ENCODE results near the gene NUTF2.
"Not testable (repeated sequence)": the region's sequence is repeated elsewhere in the genome, so short reads cannot be mapped to it uniquely, and the experiment has no call there.

NUTF2 gene

DNA sequence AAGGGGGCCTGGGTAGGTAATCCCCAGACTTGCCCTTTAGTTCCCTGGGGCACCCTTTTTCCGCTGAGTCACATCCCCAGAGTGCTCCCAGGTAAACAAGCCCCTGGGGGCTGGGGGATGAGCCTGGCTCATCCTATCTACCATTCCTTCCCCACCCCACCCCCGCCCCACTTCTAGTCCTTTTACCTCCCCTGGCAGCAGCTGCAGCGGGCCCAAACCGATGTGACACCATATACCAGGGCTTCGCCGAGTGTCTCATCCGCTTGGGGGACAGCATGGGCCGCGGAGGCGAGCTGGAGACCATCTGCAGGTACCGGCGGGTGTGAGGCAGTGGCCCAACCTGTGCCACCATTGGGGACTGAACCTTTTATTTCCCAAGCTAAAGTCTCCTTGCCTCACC lies 38.8 kb downstream of the NUTF2 start:
- DNase-seq (ENCODE audit: low read depth in 2 of 2): no peak

DNA sequence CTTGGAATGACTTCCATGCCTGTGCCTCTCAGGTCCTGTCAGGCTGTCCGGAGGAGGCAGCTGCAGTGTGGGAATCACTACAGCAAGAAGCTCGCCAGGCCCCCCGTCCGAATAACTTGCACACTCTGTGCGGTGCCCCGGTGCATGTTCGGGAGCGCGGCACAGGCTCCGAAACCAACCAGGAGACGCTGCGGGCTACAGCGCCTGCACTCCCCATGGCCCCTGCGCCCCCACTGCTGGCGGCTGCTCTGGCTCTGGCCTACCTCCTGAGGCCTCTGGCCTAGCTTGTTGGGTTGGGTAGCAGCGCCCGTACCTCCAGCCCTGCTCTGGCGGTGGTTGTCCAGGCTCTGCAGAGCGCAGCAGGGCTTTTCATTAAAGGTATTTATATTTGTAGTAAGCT lies 39.2 kb downstream of the NUTF2 start:
- DNase-seq (ENCODE audit: low read depth in 2 of 2): no peak

DNA sequence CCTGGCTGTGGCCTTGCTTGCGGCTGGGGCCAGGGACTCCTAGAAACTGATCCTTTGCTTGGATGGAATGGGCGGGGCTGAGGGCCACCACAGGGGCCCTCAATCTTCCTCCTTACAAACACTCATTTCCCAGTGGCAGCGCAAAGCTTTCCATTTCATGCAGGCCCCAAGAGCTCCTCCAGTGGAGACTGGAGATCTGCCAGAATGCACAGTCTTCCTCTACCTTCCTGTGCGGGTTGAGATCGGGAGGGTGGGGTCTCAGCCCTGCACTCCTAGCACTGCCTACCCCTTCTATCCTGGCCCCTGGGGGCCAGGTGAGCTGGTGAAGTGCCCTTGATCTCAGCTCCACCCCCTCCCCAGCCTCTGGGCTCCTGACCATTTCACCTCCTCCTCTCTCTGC lies 39.7 kb downstream of the NUTF2 start:
- DNase-seq (ENCODE audit: low read depth in 2 of 2): no peak

DNA sequence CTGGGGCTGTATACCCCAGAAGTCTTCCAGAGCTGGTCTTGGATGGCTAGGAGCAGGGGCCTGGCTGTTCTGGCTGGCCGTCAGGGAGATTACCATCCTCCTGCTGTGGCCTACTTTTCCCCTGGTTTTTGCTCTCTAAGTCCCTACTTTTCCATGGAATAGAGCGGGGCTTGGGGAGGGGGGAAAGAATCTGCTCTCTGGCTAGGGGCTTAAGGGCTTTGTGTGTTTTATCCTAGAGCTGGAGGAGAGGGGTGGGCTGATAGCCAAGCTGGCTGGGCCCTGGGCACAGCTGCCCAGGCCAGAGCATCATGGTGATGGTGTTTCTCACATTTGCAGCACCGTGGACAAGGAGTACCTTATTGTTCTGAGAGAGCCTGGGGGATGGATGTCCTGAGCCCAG lies 41.6 kb downstream of the NUTF2 start:
- DNase-seq (ENCODE audit: low read depth in 2 of 2): no peak

DNA sequence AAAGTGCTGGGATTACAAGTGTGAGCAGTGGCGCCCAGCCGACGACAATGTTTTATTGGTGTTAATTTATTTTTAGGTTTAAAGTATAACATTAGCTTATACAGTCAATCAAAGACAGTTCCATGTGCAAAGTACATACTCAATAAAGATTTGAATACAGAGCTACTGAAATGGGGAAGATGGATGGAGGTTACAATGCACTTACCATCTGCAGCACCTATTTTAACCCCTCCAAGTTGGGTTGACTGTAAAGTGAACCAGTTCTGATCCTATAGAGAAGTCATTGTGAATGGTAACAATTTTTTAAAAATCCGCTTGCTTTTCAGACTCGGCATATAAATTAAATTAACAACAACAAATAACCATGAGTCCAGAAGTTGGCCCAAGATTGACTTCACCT lies 45.6 kb downstream of the NUTF2 start:
- DNase-seq (ENCODE audit: low read depth in 2 of 2): no peak

DNA sequence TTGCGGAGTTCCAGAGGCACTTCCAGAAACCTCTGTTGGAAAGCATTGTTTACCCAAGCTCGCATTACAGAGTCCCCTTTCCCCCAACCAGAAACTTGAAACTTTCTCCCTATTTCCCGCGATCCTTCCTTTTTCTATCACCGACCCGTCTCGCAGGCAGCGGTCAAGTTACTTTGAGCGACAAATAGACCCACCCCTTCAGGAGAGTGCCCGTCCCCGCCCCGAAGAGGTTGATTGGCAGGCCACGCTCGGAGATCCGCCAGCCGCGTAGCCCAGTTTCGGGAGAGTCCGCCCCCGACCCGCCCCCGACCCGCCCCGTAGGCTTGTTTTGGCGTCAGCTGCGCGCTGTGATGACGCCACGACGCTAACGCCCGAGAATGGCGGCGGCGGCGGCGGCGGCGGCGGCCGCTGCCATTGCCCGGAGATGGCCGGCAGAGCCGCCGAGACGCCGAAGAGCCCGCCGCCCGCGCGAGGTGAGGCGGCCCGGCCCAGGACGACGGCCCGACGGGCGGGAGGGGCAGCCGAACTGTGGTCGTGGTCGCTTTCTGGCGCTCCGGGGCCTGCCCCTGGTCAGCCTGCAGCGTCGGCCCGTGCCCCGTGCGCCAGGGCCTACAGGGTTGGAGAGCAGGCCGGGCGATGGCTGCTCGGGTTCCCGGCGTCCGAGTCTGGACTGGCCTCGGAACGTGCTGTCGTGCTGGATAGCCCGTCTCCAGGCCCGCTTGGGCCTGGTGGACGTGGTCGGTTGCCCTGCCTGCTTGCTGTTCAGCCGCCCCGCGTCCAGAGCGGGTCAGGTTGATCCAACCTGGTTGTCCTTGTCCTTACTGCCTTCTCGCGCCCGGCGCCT lies 46.4 kb downstream of the NUTF2 start, which contains the start of gene PSKH1:
Gene PSKH1 (plus strand): TSS at position 356 of the 844 bp plus-strand sequence. CDS start 15,496 bp downstream, outside the sequence.
- peak; percentile 79 to 89 for DNase-seq (ENCODE audit: low read depth in 2 of 2)

DNA sequence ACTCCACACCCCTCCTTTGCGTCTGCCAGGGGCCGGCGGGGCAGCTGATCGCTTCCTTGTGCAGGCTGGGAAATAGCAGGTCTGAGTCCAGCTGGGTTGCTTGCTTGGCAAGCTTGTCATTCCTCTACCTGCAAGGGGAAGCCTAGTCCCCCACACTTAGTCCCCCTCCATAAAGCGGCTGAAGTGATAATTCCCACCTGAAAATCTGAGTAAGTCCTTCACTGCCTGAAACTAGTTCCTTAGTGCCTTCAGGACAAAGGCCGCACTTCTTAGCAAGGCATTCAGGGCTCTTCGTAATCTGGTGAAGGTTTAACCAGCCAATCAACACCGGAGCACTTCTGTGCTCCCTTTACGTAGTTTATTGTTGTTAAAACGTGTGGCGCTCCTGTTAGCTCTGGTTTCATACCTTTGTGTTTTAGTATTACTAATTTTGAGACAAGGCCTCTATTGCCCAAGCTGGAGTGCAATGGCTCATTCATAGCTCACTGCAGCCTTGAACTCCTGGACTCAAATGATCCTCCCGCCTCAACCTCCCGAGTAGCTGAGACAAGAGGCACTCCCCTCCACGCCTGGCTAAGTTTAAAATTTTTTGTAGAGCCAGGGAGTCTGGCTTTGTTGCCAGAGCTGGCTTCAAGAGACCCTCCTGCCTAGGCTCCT lies 47.1 kb downstream of the NUTF2 start:
- no peak for DNase-seq (ENCODE audit: low read depth in 2 of 2)

DNA sequence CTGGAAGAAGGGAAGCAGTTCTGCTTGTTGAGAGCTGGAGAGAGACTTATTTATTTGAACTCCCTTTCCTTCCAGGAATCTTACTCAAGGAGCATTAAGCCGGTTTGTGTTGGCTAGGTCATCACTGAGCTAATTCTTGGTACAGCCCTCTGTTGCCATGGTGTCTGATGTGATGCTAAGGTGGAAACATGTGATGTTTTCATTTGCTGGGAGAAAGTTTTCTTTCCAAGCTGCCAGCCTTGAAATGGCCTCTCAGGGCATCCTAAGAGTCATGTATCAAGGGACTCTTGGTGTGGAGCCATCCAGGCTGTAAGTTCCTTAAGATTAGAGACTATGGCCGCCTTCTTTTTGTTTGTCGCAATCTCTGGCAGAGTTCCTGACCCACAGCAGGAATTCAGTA lies 50.5 kb downstream of the NUTF2 start:
- no peak for DNase-seq (ENCODE audit: low read depth in 2 of 2)

DNA sequence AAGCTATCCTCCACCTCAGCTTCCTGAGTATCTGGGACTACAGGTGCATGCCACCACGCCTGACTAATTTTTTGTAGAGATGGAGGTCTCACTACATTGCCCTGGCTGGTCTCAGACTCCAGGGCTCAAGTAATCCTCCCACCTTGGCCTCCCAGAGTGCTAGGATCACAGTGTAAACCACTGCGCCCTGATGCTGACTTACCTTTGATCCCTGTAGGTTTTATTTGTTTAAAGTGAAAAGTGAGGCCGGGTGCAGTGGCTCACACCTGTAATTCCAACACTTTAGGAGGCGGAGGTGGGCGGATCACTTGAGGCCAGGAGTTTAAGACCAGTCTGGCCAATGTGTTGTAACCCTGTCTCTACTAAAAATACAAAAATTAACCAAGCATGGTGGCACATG lies 55.0 kb downstream of the NUTF2 start:
- no peak for DNase-seq (ENCODE audit: low read depth in 2 of 2)

DNA sequence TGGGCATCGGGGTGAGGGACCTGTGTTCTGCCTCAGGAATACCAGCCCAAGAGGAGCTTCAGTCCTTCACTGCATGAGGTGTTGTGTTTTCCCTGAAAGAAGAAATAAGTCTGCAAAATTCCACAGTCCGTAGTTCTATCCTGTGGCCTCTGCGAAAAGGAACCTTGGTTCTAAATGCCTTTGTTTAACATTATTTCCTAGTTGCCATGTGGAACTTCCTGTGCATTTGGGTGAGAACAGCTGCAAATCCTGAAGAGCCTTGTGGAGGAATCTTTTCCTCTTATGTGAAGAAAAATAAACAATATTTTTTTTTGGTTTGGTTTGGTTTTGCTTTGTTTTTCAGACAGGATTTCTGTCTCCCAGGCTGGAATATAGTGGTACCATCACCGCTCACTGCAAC lies 56.1 kb downstream of the NUTF2 start:
- no peak for DNase-seq (ENCODE audit: low read depth in 2 of 2)

DNA sequence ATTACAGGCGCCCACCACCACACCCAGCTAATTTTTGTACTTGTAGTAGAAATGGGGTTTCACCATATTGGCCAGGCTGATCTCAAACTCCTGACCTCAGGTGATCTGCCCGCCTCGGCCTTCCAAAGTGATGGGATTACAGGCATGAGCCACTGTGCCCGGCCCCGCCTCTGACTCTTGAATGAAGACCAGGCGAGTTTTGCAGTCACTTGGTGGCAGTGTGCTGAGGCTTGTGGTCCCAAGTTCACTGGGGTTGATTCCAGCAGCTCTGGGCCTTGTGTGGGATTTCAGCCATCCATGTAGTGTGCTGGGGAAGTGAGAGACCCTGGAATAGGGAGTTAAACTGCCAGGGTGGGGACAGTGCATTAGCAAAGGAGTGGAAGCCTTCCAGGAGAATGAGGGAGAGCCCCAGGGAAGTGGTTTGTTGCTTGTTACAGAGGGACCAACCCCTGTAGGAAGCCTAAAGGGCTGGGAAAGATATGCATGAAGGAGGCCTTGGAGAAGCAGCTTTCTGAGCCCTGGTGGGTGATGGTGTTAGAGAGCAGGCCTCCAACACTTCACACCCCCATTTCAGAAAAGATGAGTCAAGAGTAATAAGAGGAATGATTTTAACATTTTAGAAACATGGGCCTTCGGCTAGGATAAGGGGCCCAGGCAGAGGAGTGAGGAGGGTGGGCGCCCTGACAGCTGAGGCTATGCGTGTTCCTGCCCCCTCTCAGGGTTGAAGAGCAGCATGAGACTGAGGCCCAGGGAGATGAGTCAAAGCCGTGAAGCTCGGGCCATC lies 60.9 kb downstream of the NUTF2 start:
- DNase-seq (ENCODE audit: low read depth in 2 of 2): no peak

DNA sequence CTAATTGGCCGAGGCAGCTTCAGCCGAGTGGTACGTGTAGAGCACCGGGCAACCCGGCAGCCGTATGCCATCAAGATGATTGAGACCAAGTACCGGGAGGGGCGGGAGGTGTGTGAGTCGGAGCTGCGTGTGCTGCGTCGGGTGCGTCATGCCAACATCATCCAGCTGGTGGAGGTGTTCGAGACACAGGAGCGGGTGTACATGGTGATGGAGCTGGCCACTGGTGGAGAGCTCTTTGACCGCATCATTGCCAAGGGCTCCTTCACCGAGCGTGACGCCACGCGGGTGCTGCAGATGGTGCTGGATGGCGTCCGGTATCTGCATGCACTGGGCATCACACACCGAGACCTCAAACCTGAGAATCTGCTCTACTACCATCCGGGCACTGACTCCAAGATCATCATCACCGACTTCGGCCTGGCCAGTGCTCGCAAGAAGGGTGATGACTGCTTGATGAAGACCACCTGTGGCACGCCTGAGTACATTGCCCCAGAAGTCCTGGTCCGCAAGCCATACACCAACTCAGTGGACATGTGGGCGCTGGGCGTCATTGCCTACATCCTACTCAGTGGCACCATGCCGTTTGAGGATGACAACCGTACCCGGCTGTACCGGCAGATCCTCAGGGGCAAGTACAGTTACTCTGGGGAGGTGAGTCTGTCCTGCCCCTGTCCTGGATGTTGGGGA lies 62.5 kb downstream of the NUTF2 start:
- DNase-seq (ENCODE audit: low read depth in 2 of 2): no peak

DNA sequence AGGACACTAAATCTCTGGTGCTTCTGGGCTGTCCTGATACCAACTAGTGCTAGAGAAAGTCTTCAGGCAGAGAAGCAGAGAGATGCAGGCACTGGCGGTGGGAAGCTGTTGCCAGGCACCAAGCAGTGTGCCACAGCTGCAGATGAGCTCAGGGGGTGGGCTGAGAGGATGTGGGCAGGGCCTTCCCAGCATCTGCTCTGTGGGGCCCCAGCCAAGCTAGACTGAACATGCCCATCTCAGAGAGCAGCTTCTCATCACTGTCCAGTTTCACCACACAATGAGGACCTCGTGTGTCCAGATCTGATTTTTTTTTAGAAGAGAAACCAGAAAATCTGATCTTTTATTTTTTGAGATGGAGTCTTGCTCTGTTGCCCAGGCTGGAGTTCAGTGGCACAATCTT lies 63.4 kb downstream of the NUTF2 start:
- no peak for DNase-seq (ENCODE audit: low read depth in 2 of 2)

DNA sequence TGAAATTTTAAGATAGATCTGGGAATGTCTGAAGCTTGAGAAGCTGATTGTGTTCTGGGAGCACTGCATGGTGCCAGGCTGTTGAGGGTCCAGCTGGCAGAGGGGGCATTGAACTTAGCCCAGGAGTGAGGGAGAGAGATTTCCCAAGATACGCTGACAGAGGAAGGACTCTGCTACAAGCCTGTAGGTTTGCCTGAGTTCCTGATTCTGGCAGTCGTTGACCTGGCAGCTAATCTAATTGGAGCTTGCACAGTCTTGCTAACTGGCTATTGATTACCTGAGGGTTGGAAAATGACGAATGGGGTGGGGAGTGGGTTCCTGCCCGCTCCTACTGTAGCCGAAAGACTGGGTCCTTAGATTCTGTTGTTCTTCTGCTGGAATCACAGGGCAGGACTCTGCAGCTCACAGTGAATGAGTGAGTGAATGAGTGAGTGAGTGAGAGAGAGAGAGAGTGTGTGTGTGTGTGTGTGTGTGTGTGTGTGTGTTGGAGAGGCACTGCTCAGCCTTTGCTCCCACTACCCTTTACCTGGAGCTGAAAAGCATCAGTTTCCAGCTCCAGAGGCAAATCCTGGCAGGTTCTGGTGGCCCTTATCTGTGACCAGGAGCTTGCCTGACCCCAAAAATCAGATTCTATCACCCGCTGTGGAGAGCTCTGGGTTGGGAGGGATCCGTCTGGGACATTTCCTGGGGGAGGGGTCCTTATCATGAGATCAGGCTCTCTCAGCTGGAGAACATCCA lies 68.2 kb downstream of the NUTF2 start:
- no peak for DNase-seq (ENCODE audit: low read depth in 2 of 2)

DNA sequence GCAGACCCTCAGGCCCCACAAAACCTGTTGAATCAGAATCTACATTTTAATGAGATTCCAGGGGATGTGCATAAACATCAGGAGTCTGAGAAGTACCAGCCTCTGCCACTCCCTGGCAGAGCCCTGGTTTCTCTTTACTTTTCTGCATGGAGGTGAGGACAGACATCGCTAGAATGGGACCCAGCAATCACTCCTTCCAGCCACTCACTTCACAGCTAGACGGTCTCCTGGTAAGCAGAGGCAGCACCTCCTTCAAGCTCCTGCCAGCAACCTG lies 68.7 kb downstream of the NUTF2 start:
- DNase-seq (ENCODE audit: low read depth in 2 of 2): not testable (repeated sequence)

DNA sequence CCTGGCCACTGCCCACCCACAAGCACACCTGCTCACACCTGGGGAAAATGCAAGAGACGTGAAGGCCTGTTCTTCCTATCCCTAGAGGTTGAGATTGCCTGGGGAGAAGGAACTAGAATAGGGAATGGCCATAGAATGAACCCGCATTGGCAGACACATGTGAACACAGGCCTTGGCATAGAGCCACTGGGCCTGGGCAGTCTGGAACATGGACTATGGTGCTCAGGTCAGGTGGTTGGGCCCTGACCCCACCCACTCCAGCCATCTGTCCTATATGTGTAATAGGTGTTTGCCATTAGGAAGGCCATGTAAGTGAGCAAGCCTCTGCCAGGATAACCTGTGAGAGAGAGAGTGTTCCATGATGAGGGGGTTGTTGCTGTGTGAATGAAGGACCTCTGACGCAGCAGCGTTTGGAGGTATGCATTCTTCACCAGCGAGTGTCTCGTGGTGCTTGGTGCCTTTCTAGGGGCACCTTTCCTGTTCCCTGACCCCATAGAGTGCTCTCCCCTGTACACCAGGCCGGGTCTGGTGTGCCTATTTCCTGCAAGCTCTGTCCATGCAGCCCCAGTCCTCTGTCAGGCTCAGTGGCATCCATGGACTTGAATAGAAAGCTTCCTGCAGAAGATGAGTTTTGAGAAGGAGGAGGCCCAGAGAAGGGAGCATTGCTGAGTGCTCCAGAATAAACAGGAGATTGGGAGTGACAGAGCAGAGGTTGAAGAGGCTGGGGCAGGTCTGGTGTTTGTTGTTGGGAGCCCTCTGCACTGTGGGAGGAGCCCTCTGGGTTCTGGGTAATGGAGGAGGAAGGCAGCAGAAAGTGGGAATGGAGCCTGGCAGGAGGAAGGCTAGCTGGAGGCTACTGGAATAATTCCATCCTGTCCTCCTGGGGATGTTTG lies 69.3 kb downstream of the NUTF2 start:
- no peak for DNase-seq (ENCODE audit: low read depth in 2 of 2)

DNA sequence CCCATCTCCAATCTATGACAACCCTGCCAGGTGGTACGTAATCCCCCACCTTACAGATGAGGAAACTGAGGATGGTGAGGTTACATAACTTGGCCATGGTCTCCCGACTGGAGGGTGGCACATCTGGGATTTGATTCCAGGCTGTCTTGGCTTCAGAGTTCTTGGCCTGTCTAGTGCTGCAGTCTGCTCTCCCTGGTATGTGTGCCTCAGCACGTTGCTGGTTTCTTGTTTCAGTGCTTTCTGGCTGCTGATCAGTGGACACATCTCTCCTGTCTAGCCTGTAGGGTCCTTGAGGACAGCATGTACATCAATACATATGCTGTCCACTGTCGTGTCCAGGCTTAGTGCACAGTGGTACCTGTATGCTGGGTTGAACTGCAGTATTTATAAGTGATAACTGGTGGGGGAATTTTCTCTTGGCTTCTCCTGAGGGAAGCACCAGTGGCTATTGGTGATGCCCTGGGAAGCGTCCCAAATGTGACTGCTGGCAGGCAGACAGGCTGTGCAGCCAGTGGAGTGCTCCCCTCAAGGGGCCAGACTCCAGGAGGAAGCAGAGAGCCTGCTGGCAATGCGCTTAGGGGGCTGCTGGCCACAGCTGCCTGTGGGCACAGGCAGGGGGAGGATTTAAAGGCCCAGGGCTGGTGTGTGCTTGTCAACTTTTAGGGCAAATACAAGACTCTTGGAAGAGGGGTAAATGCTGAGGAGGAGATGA lies 70.6 kb downstream of the NUTF2 start:
- DNase-seq (ENCODE audit: low read depth in 2 of 2): no peak

DNA sequence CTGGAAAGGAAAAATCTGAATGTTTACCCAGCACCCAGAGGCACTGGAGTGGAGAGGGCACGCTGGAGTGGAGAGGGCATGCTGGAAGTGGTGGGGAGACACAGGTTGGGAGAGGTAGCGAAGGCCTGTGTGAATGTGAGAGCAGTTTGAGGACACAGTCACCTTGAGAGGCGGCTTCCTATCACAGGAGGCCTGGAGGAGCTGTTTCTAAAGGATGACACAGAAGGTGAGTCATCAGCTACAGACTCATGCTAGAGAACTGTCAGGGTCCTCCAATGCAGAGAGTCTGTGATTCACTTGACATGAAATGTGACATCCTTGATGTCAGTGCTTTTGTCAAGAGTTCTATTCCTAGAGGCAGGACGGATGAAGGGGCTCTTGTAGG lies 71.1 kb downstream of the NUTF2 start:
- no peak for DNase-seq (ENCODE audit: low read depth in 2 of 2)

DNA sequence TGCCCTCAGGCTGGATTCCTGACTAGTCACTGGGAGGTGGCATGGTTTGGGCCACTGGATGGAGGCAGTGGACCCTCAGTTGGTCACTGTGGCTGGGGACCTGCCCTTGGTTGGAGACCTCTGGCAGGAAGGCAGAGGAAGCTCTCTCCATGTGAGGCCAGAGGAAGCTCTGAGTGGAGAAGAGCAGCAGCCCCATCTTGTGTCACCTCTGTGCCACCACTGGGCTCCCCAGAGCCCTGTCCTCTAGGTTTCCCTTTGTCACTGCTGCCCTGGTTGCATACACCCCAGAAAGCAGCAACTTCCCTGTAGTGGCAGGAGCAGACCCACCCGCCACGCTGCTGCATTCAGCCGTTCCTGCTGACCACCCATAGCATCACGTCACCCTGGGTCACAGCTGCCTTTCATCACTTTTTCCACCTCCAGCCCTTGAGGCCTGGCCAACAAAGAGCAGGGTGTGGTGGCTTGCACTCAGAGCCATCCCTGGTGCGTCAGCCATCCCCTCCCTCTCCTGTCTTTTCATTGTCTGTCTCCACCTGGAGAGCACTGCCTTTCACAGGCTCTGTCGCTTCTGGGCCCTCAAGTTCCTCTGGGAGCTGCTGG lies 73.0 kb downstream of the NUTF2 start:
- DNase-seq (ENCODE audit: low read depth in 2 of 2): no peak
